Islet of Langerhans (tissue), 1 donor: Measurements from ENCODE around the gene TPSB2.
"Not testable (repeated sequence)": the region's sequence is repeated elsewhere in the genome, so short reads cannot be mapped to it uniquely, and the experiment has no call there.

ENCODE experiments used
- FAIRE-seq: peaks from one replicate; lab custom pipeline; 2011; peaks lifted over from hg19 to GRCh38; lab: Jason Lieb, UNC

The TPSB2 gene

GRCh38 chr16:1261131-1261892 is 31.3 kb upstream of the TPSB2 start:
- FAIRE-seq: no peak

GRCh38 chr16:1260101-1260680 is 30.2 kb upstream of the TPSB2 start:
- no peak for FAIRE-seq

GRCh38 chr16:1259760-1260068 is 29.7 kb upstream of the TPSB2 start:
- no peak for FAIRE-seq

DNA sequence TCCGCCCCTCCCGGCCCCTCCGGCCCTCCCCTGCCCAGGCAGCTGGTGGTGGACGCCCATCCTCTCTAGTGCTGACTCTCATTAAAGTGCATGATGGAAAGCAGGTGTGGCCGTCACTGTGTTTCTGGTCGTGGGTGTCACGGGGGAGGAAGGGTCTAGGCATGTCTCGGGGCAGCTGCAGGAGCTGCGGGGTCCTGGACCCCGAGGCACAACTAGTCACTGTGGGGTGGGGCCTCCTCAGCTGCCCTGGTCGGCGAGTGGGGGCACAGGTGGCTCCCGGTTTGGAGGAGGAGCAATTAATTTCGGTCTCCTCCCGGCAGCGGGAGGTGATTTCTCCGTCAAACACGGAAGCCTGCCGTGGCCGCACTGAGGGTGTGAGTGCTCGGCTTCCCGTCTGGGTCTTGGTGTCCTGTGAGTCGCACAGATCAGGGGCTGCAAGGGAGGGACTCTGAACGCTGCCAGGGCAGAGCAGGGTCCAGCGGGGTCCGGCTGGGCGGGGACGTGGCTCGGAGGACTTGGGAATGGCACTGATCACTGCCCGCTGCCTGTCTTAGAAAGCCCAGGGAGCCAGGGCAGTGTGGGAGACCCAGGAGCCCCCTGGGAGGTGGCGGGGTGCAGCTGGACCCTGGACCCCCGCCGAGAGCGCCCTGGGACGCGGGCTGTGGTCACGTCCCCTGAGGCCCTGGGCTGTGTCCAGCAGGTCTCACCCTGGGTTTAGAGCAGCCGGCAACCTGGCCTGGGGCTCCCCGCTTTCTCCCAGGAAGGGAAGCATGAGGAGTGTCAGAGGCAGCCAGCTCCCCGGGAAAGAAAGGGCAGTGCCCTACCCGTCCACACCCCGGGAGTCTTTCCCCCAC is 29.1 kb upstream of the TPSB2 start:
- FAIRE-seq: no peak

GRCh38 chr16:1258225-1258600 is 28.2 kb upstream of the TPSB2 start:
- FAIRE-seq: no peak

GRCh38 chr16:1257561-1258224 is 27.7 kb upstream of the TPSB2 start:
- no peak for FAIRE-seq

DNA sequence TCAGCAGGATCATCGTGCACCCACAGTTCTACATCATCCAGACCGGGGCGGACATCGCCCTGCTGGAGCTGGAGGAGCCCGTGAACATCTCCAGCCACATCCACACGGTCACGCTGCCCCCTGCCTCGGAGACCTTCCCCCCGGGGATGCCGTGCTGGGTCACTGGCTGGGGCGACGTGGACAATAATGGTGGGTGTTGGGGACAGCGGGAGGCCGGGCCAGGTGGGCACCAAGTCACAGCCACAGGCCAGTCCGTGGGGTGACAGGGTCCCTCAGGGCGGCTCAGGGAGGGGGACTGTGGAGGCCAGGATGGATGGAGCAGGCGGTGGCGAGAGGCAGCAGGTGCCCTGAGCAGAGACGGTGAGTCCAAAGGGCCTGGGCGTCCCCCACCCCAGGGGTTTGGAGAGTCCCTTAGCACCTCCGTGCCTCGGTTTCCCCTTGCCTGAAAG is 26.9 kb upstream of the TPSB2 start:
- FAIRE-seq: no peak

DNA sequence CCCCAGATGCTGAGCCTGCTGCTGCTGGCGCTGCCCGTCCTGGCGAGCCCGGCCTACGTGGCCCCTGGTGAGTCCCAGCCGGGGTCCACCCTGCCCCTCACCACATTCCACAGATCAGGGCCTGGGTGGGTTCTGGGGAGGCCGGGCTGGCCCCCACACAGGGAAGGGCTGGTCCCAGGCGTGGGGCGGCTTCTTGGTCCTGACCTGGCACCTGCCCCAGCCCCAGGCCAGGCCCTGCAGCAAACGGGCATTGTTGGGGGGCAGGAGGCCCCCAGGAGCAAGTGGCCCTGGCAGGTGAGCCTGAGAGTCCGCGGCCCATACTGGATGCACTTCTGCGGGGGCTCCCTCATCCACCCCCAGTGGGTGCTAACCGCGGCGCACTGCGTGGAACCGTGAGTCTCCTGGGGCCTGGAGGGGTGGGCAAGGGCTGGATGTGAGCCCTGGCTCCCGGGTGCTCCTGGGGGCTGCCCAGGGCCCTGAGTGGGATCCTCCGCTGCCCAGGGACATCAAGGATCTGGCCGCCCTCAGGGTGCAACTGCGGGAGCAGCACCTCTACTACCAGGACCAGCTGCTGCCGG is 26.4 kb upstream of the TPSB2 start:
- FAIRE-seq: not testable (repeated sequence)

- FAIRE-seq: not testable (repeated sequence)
Measured at GRCh38 chr16:1255276-1256122, 25.5 kb upstream of the TPSB2 start, which contains the start of gene TPSD1. TSS of gene TPSD1 (plus strand) at chr16:1256069. CDS start at chr16:1256281, 212 bp downstream.

DNA sequence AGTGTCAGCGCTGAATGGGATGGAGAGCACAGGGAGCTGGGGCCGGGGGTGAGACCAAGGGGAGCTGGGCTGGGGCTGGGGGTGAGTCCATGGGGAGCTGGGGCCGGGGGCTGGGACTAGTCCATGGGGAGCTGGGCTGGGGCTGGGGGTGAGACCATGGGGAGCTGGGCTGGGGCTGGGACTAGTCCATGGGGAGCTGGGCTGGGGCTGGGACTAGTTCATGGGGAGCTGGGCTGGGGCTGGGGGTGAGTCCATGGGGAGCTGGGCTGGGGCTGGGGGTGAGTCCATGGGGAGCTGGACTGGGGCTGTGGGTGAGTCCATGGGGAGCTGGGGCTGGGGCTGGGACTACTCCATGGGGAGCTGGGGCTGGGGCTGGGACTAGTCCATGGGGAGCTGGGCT is 24.8 kb upstream of the TPSB2 start:
- FAIRE-seq: not testable (repeated sequence)

GRCh38 chr16:1253701-1254364 is 23.8 kb upstream of the TPSB2 start:
- not testable (repeated sequence) for FAIRE-seq

DNA sequence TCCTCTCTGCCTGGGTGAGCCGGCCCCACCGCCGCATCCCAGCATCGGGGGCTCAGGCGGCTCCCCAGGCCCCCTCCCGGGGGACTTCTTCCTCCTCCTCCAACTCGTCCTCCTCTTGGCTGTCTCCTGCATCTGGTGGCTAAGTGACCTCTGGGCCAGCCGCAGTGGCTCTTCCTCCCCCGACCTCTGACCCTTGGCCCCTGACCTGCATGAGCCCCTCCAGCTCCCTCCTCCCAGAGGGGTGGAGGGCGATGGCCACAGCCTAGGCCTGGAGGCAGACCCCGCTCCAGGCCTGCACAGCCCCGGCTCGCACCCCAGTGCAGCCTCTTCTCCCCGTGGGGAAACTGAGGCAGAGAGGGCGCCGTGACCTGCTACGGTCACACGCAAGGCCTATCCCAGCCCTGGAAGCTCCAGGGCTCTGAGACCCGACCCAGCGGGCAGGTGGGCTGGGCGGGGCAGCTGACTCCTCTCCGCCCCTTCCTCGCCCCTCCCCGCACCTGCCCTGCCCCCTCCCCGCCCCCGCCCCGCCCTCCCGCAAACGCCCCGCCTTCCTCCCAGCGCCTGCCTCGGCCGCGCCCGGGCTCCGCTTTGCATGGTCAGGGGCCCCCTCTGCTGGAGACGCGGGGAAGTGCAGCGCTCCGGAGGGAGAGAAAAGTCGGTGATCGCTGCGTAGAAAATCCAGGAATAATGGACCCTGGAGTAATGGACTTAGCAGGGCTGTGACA is 19.2 kb upstream of the TPSB2 start:
- not testable (repeated sequence) for FAIRE-seq

DNA sequence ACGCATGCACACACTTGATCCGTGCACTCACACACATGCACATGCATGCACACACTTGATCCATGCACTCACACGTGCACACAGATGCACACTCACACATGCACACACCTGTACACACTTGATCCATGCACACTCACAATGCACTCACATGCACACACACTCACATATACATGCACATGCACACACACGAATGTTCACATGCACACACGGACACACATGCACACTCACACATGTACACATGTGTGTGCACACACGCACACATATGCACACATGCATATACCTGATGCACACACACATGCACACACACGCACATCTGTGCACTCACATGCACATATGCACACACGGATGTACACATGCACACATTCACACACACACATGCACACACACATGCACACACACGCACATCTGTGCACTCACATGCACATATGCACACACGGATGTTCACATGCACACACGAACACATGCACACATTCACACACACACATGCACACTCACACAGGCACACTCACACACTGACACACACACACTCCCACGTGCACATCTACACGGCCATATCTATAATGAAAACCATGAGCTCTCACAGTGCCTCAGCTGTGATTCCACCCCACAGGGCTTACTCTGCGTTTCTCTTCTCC is 18.0 kb upstream of the TPSB2 start:
- not testable (repeated sequence) for FAIRE-seq

DNA sequence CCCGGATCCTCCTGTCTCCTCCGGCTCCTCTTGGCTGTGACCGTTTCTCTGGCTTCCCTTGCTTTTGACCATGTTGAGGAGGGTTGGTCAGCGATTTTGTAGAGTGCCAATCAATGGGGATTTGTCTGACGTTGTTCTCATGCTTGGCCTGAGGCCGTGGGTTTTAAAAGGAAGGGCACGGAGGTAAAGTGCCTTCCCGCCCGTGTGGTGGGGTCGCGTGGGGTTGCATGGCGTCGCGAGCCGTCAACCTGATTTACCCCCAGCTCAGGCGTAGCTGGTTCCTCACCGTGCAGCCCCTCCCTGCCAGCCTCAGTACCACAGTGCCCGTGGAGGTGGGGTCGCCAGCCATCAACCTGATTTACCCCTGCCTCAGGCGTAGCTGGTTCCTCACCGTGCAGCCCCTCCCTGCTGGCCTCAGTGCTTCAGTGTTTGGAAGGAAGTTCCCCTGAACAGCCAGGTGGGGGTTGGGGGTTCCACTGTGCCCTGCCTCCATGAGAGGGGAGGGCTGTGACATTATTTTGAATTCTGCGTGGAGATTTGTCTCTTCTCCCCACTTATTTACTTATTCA is 15.6 kb upstream of the TPSB2 start:
- FAIRE-seq: no peak

GRCh38 chr16:1244881-1245280 is 14.9 kb upstream of the TPSB2 start:
- no peak for FAIRE-seq

DNA sequence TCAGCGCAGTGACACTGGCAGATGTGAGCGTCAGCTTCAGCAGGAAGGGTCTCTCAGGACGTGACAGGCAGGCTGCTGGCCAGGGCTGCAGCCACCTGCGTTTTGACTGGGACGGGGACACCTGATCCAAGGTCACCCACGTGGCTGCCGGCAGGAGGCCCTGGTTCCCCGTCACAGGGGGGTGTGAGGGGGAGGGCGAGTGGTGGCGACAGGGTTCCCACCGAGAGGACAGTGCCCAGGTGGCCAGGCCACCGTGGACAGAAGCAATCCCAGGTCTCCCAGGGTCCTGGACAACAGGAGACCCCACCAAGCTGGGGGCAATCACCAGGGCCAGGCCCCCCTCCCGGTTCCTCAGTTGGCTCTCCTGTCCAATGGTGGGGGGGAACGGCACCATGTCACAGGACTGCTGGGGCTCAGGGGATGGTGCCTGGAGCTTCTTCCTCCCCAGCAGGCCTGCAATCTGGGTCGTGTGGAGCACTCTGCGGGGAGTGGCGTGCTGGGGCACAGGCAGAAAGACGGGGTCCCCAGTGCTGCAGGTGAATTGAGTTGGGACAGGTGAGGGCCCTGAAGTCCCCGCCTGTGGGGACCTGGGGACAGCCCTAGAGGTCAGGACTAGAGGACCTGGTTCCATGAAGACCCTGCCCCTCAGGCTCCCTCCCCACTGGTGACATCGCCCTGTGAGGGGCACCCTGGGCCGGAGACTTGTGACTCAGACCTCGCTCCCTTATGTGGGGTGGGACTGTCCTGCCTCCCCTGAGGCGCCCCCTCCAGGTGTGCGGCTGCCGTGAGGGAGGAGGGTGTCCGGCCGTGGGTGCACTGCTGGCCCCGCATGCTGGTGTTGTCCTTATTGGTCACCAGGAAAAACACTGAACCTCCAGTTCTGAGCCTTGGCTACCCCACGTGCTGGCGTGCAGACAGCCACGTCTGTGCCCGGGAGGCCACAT is 14.2 kb upstream of the TPSB2 start:
- FAIRE-seq: not testable (repeated sequence)

- not testable (repeated sequence) for FAIRE-seq
Measured at GRCh38 chr16:1243363-1243762, 13.4 kb upstream of the TPSB2 start.

DNA sequence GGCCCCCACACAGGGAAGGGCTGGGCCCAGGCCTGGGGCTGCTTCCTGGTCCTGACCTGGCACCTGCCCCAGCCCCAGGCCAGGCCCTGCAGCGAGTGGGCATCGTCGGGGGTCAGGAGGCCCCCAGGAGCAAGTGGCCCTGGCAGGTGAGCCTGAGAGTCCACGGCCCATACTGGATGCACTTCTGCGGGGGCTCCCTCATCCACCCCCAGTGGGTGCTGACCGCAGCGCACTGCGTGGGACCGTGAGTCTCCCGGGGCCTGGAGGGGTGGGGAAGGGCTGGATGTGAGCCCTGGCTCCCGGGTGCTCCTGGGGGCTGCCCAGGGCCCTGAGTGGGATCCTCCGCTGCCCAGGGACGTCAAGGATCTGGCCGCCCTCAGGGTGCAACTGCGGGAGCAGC is 11.1 kb upstream of the TPSB2 start:
- not testable (repeated sequence) for FAIRE-seq
